ENCODE data around the gene TOR1AIP1.
A peak's percentile ranks its signal among the peaks of the same experiment; 100 is the strongest.

The TOR1AIP1 gene

GRCh38 chr1:179883040-179883744 lies 1.1 kb downstream of the TOR1AIP1 start:
- DNase-seq = peak; percentile 60

DNA sequence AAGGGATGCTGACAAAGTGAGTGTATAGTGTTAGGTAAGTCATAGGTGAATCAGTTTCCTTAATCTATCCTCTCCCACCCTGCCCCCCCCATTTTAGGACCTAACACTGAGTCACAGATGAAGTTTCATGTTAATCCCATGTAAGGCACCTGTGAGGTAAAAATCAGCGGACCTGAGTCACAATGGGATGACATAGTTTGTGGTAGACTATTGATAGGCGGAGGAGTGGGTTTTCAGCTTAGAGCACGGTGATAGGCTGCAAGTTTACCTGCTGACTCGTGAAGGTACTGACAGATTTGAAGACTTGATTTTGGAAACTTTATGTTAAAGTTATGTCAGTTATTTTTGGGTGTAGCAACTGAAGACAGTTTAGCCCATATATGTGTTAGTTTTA lies 1.7 kb downstream of the TOR1AIP1 start:
- peak; percentile 83 for DNase-seq

DNA sequence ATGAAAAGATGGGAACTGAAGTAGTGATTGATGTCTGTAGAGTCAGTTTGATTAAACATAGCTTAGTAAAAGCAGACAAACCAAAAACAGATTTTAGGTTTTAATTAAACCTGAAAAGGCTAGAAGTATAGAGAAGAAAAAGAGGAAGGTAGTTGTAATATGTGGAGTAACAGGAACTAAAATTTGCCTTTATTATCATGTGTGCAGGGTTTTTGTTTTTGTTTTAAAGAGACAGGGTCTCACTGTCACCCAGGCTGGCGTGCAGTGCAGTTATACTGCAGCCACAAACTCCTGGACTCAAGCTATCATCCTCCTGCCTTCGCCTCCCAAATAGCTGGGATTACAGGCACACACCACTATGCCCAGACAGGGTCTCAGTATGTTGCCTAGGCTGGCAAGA lies 6.0 kb downstream of the TOR1AIP1 start:
- no peak for DNase-seq

GRCh38 chr1:179889589-179889988 lies 7.5 kb downstream of the TOR1AIP1 start:
- no peak for DNase-seq

- DNase-seq = no peak
Measured at GRCh38 chr1:179910934-179911333, 28.8 kb downstream of the TOR1AIP1 start.

DNA sequence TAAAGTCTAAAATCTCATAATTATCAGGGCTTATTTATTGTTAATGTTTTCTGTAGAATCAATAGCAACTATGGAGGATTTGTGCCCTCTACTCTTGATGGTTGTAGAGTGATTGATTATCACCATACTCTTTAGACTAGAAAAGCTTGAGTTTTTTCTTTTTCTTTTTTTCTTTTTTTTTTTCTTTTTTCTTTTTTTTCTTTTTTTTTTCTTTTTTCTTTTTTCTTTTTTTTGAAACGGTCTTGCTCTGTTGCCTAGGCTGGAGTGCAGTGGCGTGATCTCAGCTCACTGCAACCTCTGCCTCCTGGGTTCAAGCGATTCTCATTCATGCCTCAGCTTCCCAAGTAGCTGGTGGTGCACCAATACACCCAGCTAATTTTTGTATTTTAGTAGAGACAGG lies 29.7 kb downstream of the TOR1AIP1 start:
- no peak for DNase-seq

GRCh38 chr1:179917601-179918429 lies 35.7 kb downstream of the TOR1AIP1 start:
- no peak for DNase-seq

DNA sequence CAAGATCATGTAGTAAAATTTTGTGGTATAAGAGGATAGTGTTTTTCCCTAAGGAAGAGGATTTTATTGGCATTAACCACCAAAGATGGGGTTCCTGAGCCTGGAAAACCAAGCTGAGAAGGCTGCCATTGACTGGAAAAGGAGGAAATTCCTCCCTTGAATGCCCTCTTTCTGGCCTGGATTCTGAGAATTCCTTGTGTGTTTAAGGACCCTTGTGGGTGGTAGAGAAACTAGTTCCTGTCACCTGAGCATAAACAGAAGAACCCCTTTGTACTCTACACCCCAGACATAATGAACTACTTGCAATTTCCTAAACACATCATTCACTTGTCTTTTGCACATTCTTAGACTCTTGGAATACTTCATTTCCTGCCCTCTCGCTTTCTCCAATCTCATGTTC lies 39.4 kb downstream of the TOR1AIP1 start:
- DNase-seq = no peak

- DNase-seq = no peak
Measured at GRCh38 chr1:179921981-179922872, 40.1 kb downstream of the TOR1AIP1 start.

GRCh38 chr1:179923029-179923428 lies 40.9 kb downstream of the TOR1AIP1 start:
- no peak for DNase-seq

DNA sequence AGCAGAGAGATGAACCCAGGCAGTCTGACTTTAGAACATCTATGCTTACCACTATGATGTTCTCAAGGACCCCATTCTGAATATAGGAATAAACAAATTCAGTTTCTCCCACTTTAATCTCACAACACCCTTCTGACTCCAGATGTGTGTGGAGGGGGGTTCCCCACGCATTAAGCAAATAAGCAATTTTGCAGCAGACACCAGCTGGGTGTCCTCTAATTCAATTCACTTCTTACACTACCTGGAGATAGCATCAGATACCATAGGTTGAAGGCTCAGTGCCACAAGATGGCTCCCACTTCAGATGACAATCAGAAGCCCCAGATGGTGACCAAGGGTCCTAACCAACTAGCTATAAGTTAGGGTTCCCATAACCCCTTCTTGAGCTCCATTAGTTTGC lies 42.2 kb downstream of the TOR1AIP1 start:
- no peak for DNase-seq

DNA sequence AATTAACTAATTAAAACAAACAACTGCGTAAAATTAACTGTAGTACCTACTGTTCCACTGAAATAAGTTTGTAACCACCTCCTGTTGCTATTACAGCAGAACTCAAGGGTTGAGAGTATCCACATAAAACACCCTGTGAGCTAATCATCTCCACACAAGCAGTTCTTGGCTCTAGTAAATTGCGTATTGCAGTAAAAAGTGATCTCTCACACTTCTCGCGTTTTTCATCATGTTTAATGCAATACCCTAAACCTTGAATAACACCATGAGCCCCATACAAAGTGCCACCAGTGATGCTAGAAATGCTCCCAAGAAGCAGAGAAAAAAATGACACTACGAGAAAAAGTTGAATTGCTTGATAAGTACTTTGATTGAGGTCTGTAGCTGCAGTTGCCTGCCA lies 43.2 kb downstream of the TOR1AIP1 start:
- no peak for DNase-seq

- DNase-seq = no peak
Measured at GRCh38 chr1:179925922-179926849, 44.1 kb downstream of the TOR1AIP1 start.

DNA sequence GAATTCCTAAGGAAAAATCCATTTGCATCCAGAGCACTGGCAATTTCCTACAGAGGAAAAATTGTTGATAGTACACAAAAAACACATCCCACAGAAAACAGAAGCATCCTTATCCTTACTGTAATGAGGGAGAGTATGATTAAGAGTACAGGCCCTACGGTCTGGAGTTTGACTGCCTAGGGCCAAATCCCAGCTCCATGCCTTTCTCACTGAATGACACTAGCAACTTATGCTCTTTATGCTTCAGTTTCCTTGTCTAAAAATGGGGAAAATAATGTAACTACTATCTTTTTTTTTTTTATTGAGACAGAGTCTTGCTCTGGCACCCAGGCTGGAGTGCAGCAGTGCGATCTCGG lies 44.7 kb downstream of the TOR1AIP1 start:
- DNase-seq = no peak

DNA sequence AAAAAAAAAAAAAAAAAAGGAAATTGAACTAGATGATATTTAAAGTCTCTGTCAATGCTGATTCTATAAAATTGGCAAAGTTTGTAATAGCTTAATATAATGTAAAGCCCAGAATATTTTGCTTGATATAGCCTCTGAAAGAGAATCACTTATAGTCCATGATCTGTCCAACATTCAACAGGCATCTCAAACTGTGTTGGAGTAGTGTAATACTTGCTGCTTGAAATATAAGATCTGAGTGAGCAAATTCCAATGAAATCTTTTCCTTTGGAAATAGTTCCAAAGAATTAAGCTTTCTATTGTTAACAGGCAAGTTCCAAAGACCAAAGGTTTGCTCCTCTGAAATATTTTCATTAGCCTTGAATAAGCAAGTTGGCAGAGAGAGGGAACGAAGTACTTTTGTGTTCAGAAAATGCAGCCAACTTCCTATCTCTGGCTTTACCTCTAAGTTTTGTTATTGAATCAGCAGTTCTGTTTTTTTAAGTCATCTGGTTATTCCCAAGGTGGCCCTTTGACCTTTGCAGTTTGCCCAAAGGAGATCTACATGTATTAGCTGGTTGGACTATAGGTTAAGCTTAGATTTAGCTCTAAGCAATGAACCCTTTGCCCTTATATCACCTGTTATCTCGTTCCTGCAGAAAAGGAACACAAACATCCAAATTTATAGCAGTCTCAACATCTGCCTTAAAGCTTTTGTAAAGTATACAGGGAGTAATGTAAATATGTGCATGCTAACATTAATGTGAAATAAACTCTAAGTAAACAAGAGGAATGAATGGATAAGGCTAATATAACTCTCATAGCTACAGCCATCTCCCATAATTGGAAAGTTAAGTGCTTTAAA lies 48.1 kb downstream of the TOR1AIP1 start:
- DNase-seq = no peak

- no peak for DNase-seq
Measured at GRCh38 chr1:179930867-179931266, 48.8 kb downstream of the TOR1AIP1 start.

- no peak for DNase-seq
Measured at GRCh38 chr1:179933219-179933618, 51.1 kb downstream of the TOR1AIP1 start.

DNA sequence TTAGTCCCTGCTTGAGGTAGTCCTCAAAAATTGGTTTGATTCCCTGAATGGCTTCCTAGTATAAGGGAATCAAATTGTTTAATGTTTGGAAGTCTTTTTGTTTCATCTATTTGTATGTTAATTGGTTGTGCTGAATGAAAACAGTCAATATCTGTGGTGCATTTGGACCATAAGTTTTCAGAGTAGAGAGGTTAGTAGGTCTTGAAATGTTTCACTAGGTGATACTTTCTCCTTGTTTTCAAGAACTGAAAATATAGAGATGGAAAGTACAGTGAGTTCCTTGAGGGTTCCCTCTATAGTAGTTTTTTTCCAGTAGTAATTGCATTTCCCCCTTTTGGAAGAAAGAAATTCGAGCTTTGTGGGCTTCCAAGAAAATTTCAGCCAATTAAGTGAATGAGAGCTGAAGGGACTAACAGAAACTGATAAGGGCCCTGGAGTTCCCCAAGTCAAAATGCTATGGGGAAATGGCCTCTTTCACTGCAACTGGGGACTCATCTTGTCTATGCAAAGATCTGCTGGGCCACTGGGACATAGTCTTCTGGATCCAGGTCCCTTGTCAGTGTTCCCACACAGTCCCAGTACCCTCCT lies 53.9 kb downstream of the TOR1AIP1 start:
- DNase-seq = no peak

DNA sequence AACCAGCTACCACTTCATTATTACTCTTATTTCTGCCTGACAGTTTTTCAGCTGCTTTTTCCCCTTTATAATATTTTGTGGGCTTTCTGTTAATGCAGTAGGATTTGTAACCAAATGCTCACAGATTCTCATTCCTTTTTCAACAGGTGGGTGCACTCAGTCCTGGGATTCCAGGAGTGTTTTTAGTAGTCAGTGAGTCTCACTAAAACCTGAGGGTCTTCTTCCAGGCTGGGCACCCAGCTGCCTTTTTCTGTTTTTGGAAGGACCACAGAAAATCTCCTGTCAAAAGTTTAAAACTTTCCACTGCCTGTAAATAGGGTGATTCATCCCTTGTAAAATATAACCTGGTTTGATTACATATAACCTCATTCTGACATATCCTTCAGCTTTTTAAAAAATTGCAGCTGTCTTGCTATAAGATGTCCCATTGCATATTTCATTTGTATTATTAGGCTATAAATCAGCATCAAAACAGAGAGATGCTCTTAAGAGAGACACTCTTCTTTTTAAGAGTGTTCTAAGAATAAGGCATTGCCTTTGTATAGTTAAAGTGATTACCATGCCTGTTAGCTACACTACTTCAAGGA lies 55.7 kb downstream of the TOR1AIP1 start:
- DNase-seq = no peak

DNA sequence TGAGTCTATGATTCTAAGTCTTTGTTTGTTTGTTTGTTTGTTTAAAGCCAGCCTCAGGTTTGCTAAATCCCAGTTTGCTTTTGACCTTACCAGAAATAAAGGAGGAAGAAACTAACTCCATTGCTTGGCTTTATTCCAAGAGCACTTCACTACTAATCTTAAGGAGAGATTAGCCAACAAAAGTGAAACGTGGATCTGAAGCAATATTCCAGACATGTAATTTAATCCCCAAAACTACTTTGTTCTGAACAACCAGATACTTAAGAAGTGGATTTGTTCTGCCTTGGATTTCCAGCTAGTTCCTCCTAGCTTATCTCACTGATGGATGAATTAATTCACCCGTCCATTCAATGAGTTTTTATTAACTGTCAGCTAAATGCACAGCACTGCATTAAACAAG lies 56.7 kb downstream of the TOR1AIP1 start:
- DNase-seq = no peak

- DNase-seq = no peak
Measured at GRCh38 chr1:179939941-179940340, 57.9 kb downstream of the TOR1AIP1 start.
